Measurements from ENCODE around the gene PLLP. TPM values are rescaled to one million over a fixed set of nuclear protein-coding genes. Genes with fewer than 3 reads are reported as not detected.

The PLLP gene
- total and polyA plus RNA-seq, 11 donors: 2.0 to 14.8 (median 2.8) TPM

- peak in 2 of 5 donors; percentile 15 to 34 for DNase-seq
- TF ChIP-seq POLR2A (IDR thresholded peaks at IDR 0.05): no peak
- TF ChIP-seq, protein P1, sequence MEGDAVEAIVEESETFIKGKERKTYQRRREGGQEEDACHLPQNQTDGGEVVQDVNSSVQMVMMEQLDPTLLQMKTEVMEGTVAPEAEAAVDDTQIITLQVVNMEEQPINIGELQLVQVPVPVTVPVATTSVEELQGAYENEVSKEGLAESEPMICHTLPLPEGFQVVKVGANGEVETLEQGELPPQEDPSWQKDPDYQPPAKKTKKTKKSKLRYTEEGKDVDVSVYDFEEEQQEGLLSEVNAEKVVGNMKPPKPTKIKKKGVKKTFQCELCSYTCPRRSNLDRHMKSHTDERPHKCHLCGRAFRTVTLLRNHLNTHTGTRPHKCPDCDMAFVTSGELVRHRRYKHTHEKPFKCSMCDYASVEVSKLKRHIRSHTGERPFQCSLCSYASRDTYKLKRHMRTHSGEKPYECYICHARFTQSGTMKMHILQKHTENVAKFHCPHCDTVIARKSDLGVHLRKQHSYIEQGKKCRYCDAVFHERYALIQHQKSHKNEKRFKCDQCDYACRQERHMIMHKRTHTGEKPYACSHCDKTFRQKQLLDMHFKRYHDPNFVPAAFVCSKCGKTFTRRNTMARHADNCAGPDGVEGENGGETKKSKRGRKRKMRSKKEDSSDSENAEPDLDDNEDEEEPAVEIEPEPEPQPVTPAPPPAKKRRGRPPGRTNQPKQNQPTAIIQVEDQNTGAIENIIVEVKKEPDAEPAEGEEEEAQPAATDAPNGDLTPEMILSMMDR (IDR thresholded peaks at IDR 0.05): no peak
- Histone ChIP-seq H3K4me1 (peaks cover 0 to 28% (median 15%) of the 10 kb centered on the region in 12 donors), H3K4me3 (no peak overlapping the region), H3K9me3 (no peaks in the 10 kb centered on the region), H3K27ac (peak overlapping the region in 1 of 12 donors; percentile 76), H3K27me3 (no peaks in the 10 kb centered on the region), H3K36me3 (peaks cover 0 to 4% (median under 1%) of the 10 kb centered on the region in 9 donors)
- ATAC-seq: no peak
- intact Hi-C loops (cut with DNase I): no loop called here
- WGBS, 4 donors: 93 to 96% (median 95%) methylated on average over 8 to 9 of the region's 9 CpGs
Measured at GRCh38 chr16:57261806-57262205, 22.7 kb downstream of the PLLP start.

GRCh38 chr16:57260294-57260929 lies 24.1 kb downstream of the PLLP start:
- no peaks in the 10 kb centered on the region for H3K9me3 ChIP-seq
- peak overlapping the region in 11 of 12 donors; percentile 33 to 76 (median 67) for H3K27ac ChIP-seq
- peaks cover 0 to 17% (median 14%) of the 10 kb centered on the region in 9 donors for H3K36me3 ChIP-seq
- intact Hi-C loops (cut with DNase I): no loop called here
- peak in 2 of 4 donors; percentile 21 to 77 for ATAC-seq
- peaks cover 0 to 16% (median 5%) of the 10 kb centered on the region in 12 donors for H3K4me1 ChIP-seq
- TF ChIP-seq, protein P1 (IDR thresholded peaks at IDR 0.05): no peak
- TF ChIP-seq POLR2A (IDR thresholded peaks at IDR 0.05): no peak
- peak overlapping the region in 1 of 12 donors; percentile 4 for H3K4me3 ChIP-seq
- no peaks in the 10 kb centered on the region for H3K27me3 ChIP-seq
- WGBS, 4 donors: 29 to 50% (median 43%) methylated on average over 16 of the region's 16 CpGs
- DNase-seq: peak in 4 of 5 donors; percentile 26 to 58 (median 30)

DNA sequence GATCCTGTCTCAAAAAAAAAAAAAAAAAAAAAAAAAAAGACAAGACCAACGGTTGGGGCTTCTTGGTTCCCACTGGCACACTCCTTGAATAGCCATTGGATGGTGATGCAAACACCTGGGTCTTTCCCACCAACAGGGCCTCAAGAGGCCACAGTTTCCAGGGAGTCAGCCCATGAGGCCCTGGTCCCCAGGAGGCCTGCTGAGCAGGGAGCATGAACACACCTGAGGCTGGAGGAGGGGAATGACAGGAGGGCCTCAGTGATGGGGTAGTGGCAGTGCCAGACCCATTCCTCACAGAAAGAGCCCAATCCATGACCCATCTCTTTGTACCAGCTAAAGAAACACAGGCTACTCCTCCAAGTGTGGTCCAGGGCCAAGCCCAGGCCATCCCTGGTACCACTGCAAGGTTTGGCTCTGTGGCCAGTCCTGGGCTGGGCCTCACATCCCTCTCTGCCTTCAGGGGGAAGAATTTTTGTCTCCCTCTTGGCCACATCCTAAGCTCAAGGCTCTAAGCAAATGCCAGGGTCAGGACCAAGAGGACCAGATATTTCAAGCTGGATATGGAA lies 25.5 kb downstream of the PLLP start:
- Histone ChIP-seq H3K9me3 (no peaks in the 10 kb centered on the region), H3K27me3 (no peaks in the 10 kb centered on the region), H3K4me1 (peaks cover 0 to 16% (median 5%) of the 10 kb centered on the region in 12 donors), H3K4me3 (no peak overlapping the region), H3K27ac (no peak overlapping the region), H3K36me3 (peaks cover 0 to 32% (median 25%) of the 10 kb centered on the region in 9 donors)
- ATAC-seq: no peak
- TF ChIP-seq, protein P1 (IDR thresholded peaks at IDR 0.05): no peak
- TF ChIP-seq POLR2A (IDR thresholded peaks at IDR 0.05): no peak
- WGBS, 4 donors: 85 to 93% (median 91%) methylated on average over 1 of the region's 1 CpG
- intact Hi-C loops (cut with DNase I): no loop called here
- DNase-seq: peak in 1 of 5 donors; percentile 25

GRCh38 chr16:57258226-57258909 lies 26.1 kb downstream of the PLLP start:
- no peak overlapping the region for H3K4me3 ChIP-seq
- TF ChIP-seq, protein P1 (IDR thresholded peaks at IDR 0.05): no peak
- TF ChIP-seq POLR2A (IDR thresholded peaks at IDR 0.05): no peak
- ATAC-seq (no peak), DNase-seq (peak in 2 of 5 donors; percentile 9 to 56)
- peaks cover 0 to 38% (median 32%) of the 10 kb centered on the region in 9 donors for H3K36me3 ChIP-seq
- 95 to 97% (median 96%) methylated on average over 17 to 18 of the region's 18 CpGs for WGBS, 4 donors
- H3K27ac ChIP-seq: no peak overlapping the region
- H3K9me3 ChIP-seq: no peaks in the 10 kb centered on the region
- H3K27me3 ChIP-seq: no peaks in the 10 kb centered on the region
- intact Hi-C loops (cut with DNase I): no loop called here
- H3K4me1 ChIP-seq: peaks cover 0 to 16% (median 5%) of the 10 kb centered on the region in 12 donors
